HUES6 (cell line): ENCODE data around the gene TMC1.
"Not testable (repeated sequence)": the region's sequence is repeated elsewhere in the genome, so short reads cannot be mapped to it uniquely, and the experiment has no call there.

Source experiments
- H3K27ac ChIP-seq: 2 replicates; pipeline ENCODE4 v1.7.0; 2013; ENCODE audit warnings: low read depth, mild to moderate bottlenecking, low read length, inconsistent platforms
- H3K27me3 ChIP-seq: 2 replicates; pipeline ENCODE4 v1.6.1; 2013; ENCODE audit warnings: low read length; ENCODE audit not compliant: control insufficient read depth, insufficient read depth
- H3K36me3 ChIP-seq: 2 replicates; pipeline ENCODE4 v1.6.1; 2013; ENCODE audit warnings: low read length; ENCODE audit not compliant: control insufficient read depth, insufficient read depth
- H3K4me1 ChIP-seq: 2 replicates; pipeline ENCODE4 v1.6.1; 2013; ENCODE audit warnings: low read length; ENCODE audit not compliant: control insufficient read depth, insufficient read depth
- H3K4me3 ChIP-seq: 2 replicates; pipeline ENCODE4 v1.5.1; 2013; ENCODE audit warnings: low read depth, low read length
- H3K9ac ChIP-seq: one replicate; pipeline ENCODE4 v1.6.1; 2013; ENCODE audit warnings: mild to moderate bottlenecking, low read length
- H3K9me3 ChIP-seq: 2 replicates; pipeline ENCODE4 v1.6.1; 2013; ENCODE audit warnings: low read depth, low read length; ENCODE audit not compliant: control insufficient read depth, insufficient read depth

Gene TMC1

GRCh38 chr9:72542537-72542833 lies 21.1 kb downstream of the TMC1 start:
- H3K9me3 ChIP-seq, H3K4me3 ChIP-seq, H3K9ac ChIP-seq, H3K27ac ChIP-seq, H3K4me1 ChIP-seq, H3K27me3 ChIP-seq, H3K36me3 ChIP-seq: not testable (repeated sequence)

GRCh38 chr9:72542917-72543316 lies 21.5 kb downstream of the TMC1 start:
- Histone ChIP-seq H3K9ac (no peak overlapping the region), H3K4me1 (peaks cover 10% of the 10 kb centered on the region), H3K9me3 (0 out of 2 replicates have a peak, but pooled peaks cover under 1% of the 10 kb centered on the region), H3K27ac (no peak overlapping the region), H3K4me3 (no peak overlapping the region), H3K36me3 (no peaks in the 10 kb centered on the region), H3K27me3 (no peaks in the 10 kb centered on the region)

- no peaks in the 10 kb centered on the region for H3K27me3 ChIP-seq
- H3K27ac ChIP-seq, result no peak overlapping the region
- H3K4me3 ChIP-seq, result no peak overlapping the region
- H3K9ac ChIP-seq, result no peak overlapping the region
- H3K36me3 ChIP-seq, result no peaks in the 10 kb centered on the region
- H3K4me1 ChIP-seq, result no peaks in the 10 kb centered on the region
- no peaks in the 10 kb centered on the region for H3K9me3 ChIP-seq
Measured at GRCh38 chr9:72551306-72551705, 29.9 kb downstream of the TMC1 start.

DNA sequence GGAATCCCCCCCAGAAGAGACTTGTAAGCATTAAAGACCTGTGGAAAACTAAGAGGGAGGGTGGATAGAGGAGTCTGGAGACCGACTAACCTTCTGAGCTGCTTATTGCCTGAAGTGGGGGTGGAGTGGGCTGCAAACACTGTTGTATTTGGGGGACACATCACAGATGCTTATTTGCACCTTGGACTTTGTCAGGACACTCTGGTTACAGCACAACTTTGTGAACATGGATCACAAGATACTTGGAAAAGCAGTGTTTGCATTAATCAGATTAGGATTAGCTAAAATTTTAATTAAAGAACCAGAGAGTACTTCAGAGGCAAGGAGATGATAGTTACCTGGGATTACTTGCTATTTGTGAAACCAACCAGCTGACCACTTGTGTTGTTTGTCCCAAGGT lies 30.9 kb downstream of the TMC1 start:
- no peaks in the 10 kb centered on the region for H3K27me3 ChIP-seq
- no peaks in the 10 kb centered on the region for H3K4me1 ChIP-seq
- H3K36me3 ChIP-seq, result no peaks in the 10 kb centered on the region
- H3K4me3 ChIP-seq, result no peak overlapping the region
- H3K9me3 ChIP-seq, result no peaks in the 10 kb centered on the region
- H3K27ac ChIP-seq, result no peak overlapping the region
- H3K9ac ChIP-seq, result no peak overlapping the region

GRCh38 chr9:72554221-72554641 lies 32.8 kb downstream of the TMC1 start:
- Histone ChIP-seq H3K27ac (no peak overlapping the region), H3K36me3 (no peaks in the 10 kb centered on the region), H3K9me3 (no peaks in the 10 kb centered on the region), H3K4me3 (no peak overlapping the region), H3K4me1 (no peaks in the 10 kb centered on the region; the same call in 1 of the 2 replicates), H3K27me3 (no peaks in the 10 kb centered on the region), H3K9ac (no peak overlapping the region)

GRCh38 chr9:72557549-72557948 lies 36.1 kb downstream of the TMC1 start:
- H3K27me3 ChIP-seq, result no peaks in the 10 kb centered on the region
- no peak overlapping the region for H3K9ac ChIP-seq
- H3K4me3 ChIP-seq, result no peak overlapping the region
- H3K36me3 ChIP-seq, result no peaks in the 10 kb centered on the region
- H3K27ac ChIP-seq, result no peak overlapping the region
- no peaks in the 10 kb centered on the region; the same call in 1 of the 2 replicates for H3K4me1 ChIP-seq
- H3K9me3 ChIP-seq, result no peaks in the 10 kb centered on the region

GRCh38 chr9:72560086-72560485 lies 38.7 kb downstream of the TMC1 start:
- Histone ChIP-seq H3K27ac (no peak overlapping the region), H3K36me3 (no peaks in the 10 kb centered on the region), H3K9ac (no peak overlapping the region), H3K9me3 (no peaks in the 10 kb centered on the region; the same call in 1 of the 2 replicates), H3K4me1 (no peaks in the 10 kb centered on the region; the same call in 1 of the 2 replicates), H3K27me3 (no peaks in the 10 kb centered on the region), H3K4me3 (no peak overlapping the region)

DNA sequence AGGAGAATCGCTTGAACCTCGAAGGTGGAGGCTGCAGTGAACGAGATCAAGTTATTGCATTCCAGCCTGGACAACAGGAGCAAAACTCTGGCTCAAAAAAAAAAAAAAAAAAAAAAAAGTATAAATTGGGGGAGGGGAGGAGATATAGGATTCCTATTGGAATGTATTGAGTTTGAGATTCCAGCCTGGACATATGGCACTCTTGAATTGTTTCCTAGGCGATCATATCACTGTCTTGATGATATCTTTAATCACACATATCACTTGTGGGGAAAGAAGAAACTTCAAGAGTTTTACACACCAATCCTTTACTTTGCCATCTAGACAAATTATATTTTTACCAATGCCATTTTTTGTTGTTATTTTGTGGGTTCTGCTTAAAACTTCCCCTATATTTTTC lies 42.4 kb downstream of the TMC1 start:
- Histone ChIP-seq H3K27me3 (no peaks in the 10 kb centered on the region), H3K27ac (no peak overlapping the region), H3K9ac (no peak overlapping the region), H3K4me1 (no peaks in the 10 kb centered on the region), H3K4me3 (no peak overlapping the region), H3K9me3 (peaks cover 4% of the 10 kb centered on the region; the same call in 1 of the 2 replicates), H3K36me3 (no peaks in the 10 kb centered on the region)

DNA sequence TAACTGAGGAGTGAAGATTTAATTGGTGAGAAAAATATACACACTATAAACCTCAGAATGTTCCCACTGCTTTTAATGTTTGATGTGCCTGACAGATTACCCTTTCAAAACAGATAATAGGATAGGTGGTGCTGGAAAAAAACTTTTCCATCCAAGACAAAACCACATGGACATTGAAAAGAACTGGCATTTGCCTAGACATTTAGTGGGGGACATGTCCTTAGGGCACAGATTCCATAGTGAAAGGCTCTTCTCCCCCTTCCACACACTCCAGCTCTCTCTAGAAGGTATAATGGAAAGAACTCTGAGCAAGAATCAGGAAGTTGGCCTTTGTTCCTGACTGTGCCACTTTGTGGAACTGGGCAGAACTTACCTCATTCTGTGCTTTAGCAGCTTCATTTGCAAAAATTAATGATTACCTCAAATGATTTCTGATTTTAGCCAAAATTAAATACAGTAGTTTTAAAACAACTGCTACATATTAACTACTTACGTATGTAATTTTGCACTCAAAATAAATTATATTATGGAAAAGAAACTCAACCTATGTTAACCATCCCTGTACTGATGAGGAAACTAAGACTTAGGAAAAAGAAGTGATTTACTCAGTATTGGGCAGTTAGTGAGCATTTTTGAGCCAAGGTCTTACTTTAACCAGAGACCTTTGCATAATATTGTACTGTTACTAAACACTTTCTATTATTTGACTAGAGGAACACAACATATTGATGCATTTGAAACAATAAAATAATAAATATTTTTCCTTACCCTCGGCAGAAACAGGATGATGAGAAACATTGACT lies 43.3 kb downstream of the TMC1 start:
- H3K27ac ChIP-seq, result no peak overlapping the region
- H3K4me1 ChIP-seq, result no peaks in the 10 kb centered on the region

DNA sequence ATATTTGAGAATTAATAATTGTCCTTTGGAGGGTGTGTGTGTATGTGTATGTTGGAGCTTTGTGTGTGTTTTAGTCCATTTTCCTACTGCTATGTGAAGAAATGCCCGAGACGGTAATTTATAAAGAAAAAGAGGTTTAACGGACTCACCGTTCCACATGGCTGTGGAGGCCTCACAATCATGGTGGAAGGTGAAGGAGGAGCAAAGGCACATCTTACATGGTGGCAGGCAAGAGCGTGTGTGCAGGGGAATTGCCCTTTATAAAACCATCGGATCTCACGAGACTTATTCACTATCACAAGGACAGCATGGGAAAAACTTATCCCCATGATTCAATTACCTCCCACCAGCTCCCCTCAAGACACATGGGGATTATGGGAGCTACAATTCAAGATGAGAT lies 44.1 kb downstream of the TMC1 start:
- Histone ChIP-seq H3K4me1 (no peaks in the 10 kb centered on the region), H3K36me3 (no peaks in the 10 kb centered on the region), H3K9me3 (peaks cover 4% of the 10 kb centered on the region; the same call in 1 of the 2 replicates), H3K27me3 (no peaks in the 10 kb centered on the region), H3K27ac (no peak overlapping the region), H3K9ac (no peak overlapping the region), H3K4me3 (no peak overlapping the region)

More for the DNA sequence above, 43.3 kb downstream of the TMC1 start:
- Histone ChIP-seq H3K36me3 (no peaks in the 10 kb centered on the region), H3K9ac (no peak overlapping the region), H3K4me3 (no peak overlapping the region), H3K27me3 (no peaks in the 10 kb centered on the region), H3K9me3 (peaks cover 4% of the 10 kb centered on the region; the same call in 1 of the 2 replicates)

GRCh38 chr9:72574156-72574810 lies 52.9 kb downstream of the TMC1 start:
- Histone ChIP-seq H3K9ac (no peak overlapping the region), H3K4me1 (no peaks in the 10 kb centered on the region), H3K36me3 (no peaks in the 10 kb centered on the region), H3K9me3 (no peaks in the 10 kb centered on the region), H3K4me3 (no peak overlapping the region), H3K27ac (no peak overlapping the region), H3K27me3 (no peaks in the 10 kb centered on the region)
